Natural killer cell treated with Interleukin-12 subunit alpha and Interleukin-12 subunit beta and Interleukin-15 and Interleukin-18, amount 100 ng/mL, for 72 hours (primary cell): ENCODE results near the gene MPZL1. TPM values are rescaled to one million over a fixed set of nuclear protein-coding genes. Genes with fewer than 3 reads are reported as not detected.

ENCODE experiments used
- ATAC-seq, 2 donors: fragments of 150-1000 bp; cut with Tn5 transposase in 1 of 2; sonication (Bioruptor Pico), chemical (Tn5 transposase) in 1 of 2; 2 replicates each; pipeline ENCODE4 v1.10.0; 2021
- DNase-seq: peaks from one replicate; pipeline ENCODE4 v3.0.0; 2022; ENCODE audit warnings: low spot score
- H3K27ac Mint-ChIP-seq, 2 donors: 1 replicate in 1 of 2; 2 replicates in 1 of 2; pipeline ENCODE4 v1.8.0; 2022; ENCODE audit warnings: mixed read lengths in 2 of 2, mild to moderate bottlenecking in 1 of 2, moderate library complexity in 1 of 2
- H3K27me3 Mint-ChIP-seq, 2 donors: 1 replicate in 1 of 2; 2 replicates in 1 of 2; pipeline ENCODE4 v1.8.0; 2022; ENCODE audit warnings: mixed read lengths in 2 of 2
- H3K36me3 Mint-ChIP-seq: one replicate; pipeline ENCODE4 v1.8.0; 2022; ENCODE audit warnings: mixed read lengths
- H3K4me1 Mint-ChIP-seq, 2 donors: 1 replicate in 1 of 2; 2 replicates in 1 of 2; pipeline ENCODE4 v1.8.0; 2022; ENCODE audit warnings: low read depth in 2 of 2, mixed read lengths in 2 of 2, mild to moderate bottlenecking in 1 of 2
- H3K4me3 Mint-ChIP-seq: one replicate; pipeline ENCODE4 v1.8.0; 2022; ENCODE audit warnings: mixed read lengths
- H3K9me3 Mint-ChIP-seq: 2 replicates; pipeline ENCODE4 v1.8.0; 2022; ENCODE audit warnings: mixed read lengths
- total RNA-seq, 2 donors: library from RNA; stranded (reverse); gene quantifications; one replicate each; pipeline ENCODE4 v1.2.3, GENCODE V29; 2022

The MPZL1 gene
- total RNA-seq, 2 donors from 2014 or later, result 15.3 to 25.6 TPM

GRCh38 chr1:167837326-167837725 lies 115.5 kb downstream of the MPZL1 start:
- DNase-seq (no peak), ATAC-seq (peak in 1 of 2 donors; percentile 33)
- Mint-ChIP-seq H3K4me3 (no peak overlapping the region), H3K9me3 (no peaks in the 10 kb centered on the region), H3K27ac (no peak overlapping the region), H3K36me3 (no peaks in the 10 kb centered on the region), H3K4me1 (peaks cover 0 to 7% of the 10 kb centered on the region in 2 donors), H3K27me3 (peaks cover 11 to 12% of the 10 kb centered on the region in 2 donors)

- Mint-ChIP-seq H3K9me3 (no peaks in the 10 kb centered on the region), H3K27ac (no peak overlapping the region), H3K4me3 (no peak overlapping the region), H3K27me3 (peaks cover 11 to 12% of the 10 kb centered on the region in 2 donors), H3K36me3 (no peaks in the 10 kb centered on the region), H3K4me1 (peaks cover 0 to 7% of the 10 kb centered on the region in 2 donors)
- no peak for ATAC-seq
- DNase-seq, result no peak
Observed at GRCh38 chr1:167839009-167839408, 117.2 kb downstream of the MPZL1 start.

Other genes starting within 250 kb of the MPZL1 start
- gene CD247, start 203.5 kb upstream of the MPZL1 start, total RNA-seq, result 100 to 1,000 TPM; 169 to 384 TPM
- gene CREG1, start 168.2 kb upstream of the MPZL1 start, total RNA-seq, result 10 to 100 TPM; 15.8 to 16.2 TPM
- 10 to 100 TPM; 30.3 to 30.9 TPM for gene RCSD1, start 91.8 kb upstream of the MPZL1 start, total RNA-seq
- under 1 TPM; 0.33 to 0.48 TPM for gene ADCY10, start 192.2 kb downstream of the MPZL1 start, total RNA-seq
- 10 to 100 TPM; 18.3 to 29.3 TPM for gene DCAF6, start 214.7 kb downstream of the MPZL1 start, total RNA-seq
- 10 to 100 TPM; 24.9 to 37.1 TPM for gene MPC2, start 215.1 kb downstream of the MPZL1 start, total RNA-seq